ENCODE results near the gene LPCAT3. TPM values are rescaled to one million over a fixed set of nuclear protein-coding genes. Genes with fewer than 3 reads are reported as not detected.
A peak's percentile ranks its signal among the peaks of the same experiment; 100 is the strongest.

The LPCAT3 gene
- total and polyA plus RNA-seq, 2 of the 13 experiments (the other 11 are each of a cell fraction or from before 2014, with no cell fraction given): 44.5 to 64.3 TPM

- TF ChIP-seq HBP1 (CRISPR knock-in tag; IDR thresholded peaks at IDR 0.05; ENCODE audit: low read depth): 0 out of 2 replicates have a peak, but pooled peaks have one; percentile 59
- no peak for TF ChIP-seq ARNT (IDR thresholded peaks at IDR 0.05)
- TF ChIP-seq NFYB (CRISPR knock-in tag; IDR thresholded peaks at IDR 0.05): peak; percentile 48; the same call in 1 of the 2 replicates
- TF ChIP-seq CBFB (CRISPR knock-in tag; IDR thresholded peaks at IDR 0.05): peak; percentile 90
- no peak for TF ChIP-seq ZNF562 (CRISPR knock-in tag; IDR thresholded peaks at IDR 0.05; ENCODE audit: borderline replicate concordance)
- TF ChIP-seq MBNL3 (CRISPR knock-in tag; conservative IDR thresholded peaks at IDR 0.05): no peak
- no peak for TF ChIP-seq NFIB (CRISPR knock-in tag; IDR thresholded peaks at IDR 0.05; ENCODE audit: borderline replicate concordance)
- TF ChIP-seq ZNF512B (CRISPR knock-in tag; IDR thresholded peaks at IDR 0.05; ENCODE audit: borderline replicate concordance): 0 out of 2 replicates have a peak, but pooled peaks have one; percentile 20
- peak; percentile 94 for TF ChIP-seq ERF (CRISPR knock-in tag; IDR thresholded peaks at IDR 0.05)
- no peak for TF ChIP-seq SNRNP70 (IDR thresholded peaks at IDR 0.05; ENCODE audit: low read depth, low read length)
- no peak for TF ChIP-seq SRF (IDR thresholded peaks at IDR 0.05; ENCODE audit: low read depth, low read length)
- TF ChIP-seq ZNF225 (CRISPR knock-in tag; IDR thresholded peaks at IDR 0.05): peak; percentile 33; the same call in 1 of the 2 replicates
- TF ChIP-seq ZNF280D (CRISPR knock-in tag; IDR thresholded peaks at IDR 0.05): no peak
- TF ChIP-seq RNF2 (conservative IDR thresholded peaks at IDR 0.05; ENCODE audit: low read depth): peak; percentile 82; the same call in 1 of the 2 replicates
- no peak for TF ChIP-seq DMTF1 (CRISPR knock-in tag; IDR thresholded peaks at IDR 0.05)
- TF ChIP-seq ZC3H4 (CRISPR knock-in tag; IDR thresholded peaks at IDR 0.05; ENCODE audit: borderline replicate concordance): no peak
- TF ChIP-seq KAT7 (CRISPR knock-in tag; IDR thresholded peaks at IDR 0.05; ENCODE audit: borderline replicate concordance): peak; percentile 82; the same call in 1 of the 2 replicates
Observed at GRCh38 chr12:6937481-6938352, 80.6 kb downstream of the LPCAT3 start (continued).

Measured in HepG2 (cell line).